ENCODE measurements around the gene FKBP5. TPM values are rescaled to one million over a fixed set of nuclear protein-coding genes. Genes with fewer than 3 reads are reported as not detected.
"Not testable (repeated sequence)": the region's sequence is repeated elsewhere in the genome, so short reads cannot be mapped to it uniquely, and the experiment has no call there.

FKBP5 gene
- total RNA-seq, 1 donor from 2014 or later, result 17.1 TPM

DNA sequence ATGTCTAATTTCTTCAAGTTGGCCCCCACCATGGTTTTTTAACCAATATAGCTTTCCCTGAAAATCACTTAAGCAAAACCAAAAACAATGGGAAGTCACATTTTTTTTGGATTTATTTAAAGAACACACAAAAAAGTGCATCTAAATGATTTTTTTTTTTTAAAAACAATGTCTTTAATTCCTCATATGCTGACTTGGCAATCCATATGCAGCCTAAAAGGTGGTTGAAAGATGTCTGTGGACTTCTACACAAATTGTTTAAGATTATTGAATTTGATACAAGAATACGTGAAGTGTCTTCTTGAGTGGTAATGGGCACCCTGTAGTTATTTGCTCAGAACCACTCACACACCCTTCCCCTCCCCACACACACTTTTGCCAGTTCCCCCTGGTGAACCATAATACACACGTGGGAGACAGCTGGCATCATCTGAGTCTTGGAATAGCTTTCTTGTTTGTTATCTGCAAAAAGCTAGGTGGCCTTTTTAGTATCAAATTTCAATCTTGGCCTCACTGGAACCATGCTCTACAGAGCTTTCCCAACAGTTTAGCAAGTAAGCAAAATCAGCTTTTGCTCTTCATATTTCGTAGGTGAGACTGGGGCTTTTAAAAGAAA lies 115.1 kb downstream of the FKBP5 start:
- no peaks in the 10 kb centered on the region for H3K4me1 Mint-ChIP-seq
- TF ChIP-seq CTCF (IDR thresholded peaks at IDR 0.05), result no peak
- H3K9me3 Mint-ChIP-seq, result no peaks in the 10 kb centered on the region
- ChIA-PET CTCF (no interaction called here), POLR2A (no interaction called here)
- no peak overlapping the region for H3K4me3 Mint-ChIP-seq
- peaks cover 25% of the 10 kb centered on the region for H3K36me3 Mint-ChIP-seq (ENCODE audit: low read depth)
- ATAC-seq (ENCODE audit: low read depth) (no peak), DNase-seq (no peak)
- H3K27me3 Mint-ChIP-seq, result no peaks in the 10 kb centered on the region
- no peak overlapping the region for H3K27ac Mint-ChIP-seq
- intact Hi-C loops (cut with micrococcal nuclease), result no loop called here

DNA sequence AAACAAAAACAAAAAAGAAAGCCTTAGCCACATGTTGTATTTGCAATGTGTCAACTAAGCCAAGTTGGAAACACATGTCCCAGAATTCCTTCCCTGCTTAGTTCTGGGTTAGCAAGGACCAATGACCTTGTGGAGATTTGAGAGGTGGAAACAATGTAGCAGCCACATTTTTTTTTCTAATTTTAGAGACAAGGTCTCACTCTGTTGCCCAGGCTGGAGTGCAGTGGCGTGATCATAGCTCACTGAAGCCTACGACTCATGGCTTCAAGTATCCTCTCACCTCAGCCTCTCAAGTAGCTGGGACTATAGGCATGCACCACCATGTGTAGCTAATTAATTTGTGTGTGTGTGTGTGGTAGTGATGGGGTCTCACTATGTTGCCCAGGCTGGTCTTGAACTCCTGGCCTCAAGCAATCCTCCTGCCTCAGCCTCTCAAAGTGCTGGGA lies 117.8 kb downstream of the FKBP5 start:
- CTCF ChIA-PET; H3K27me3 Mint-ChIP-seq; ATAC-seq (ENCODE audit: low read depth); H3K9me3 Mint-ChIP-seq; H3K4me3 Mint-ChIP-seq; POLR2A ChIA-PET; DNase-seq; H3K27ac Mint-ChIP-seq; H3K4me1 Mint-ChIP-seq; intact Hi-C loops (cut with micrococcal nuclease): not testable (repeated sequence)
- H3K36me3 Mint-ChIP-seq (ENCODE audit: low read depth), result peaks cover 17% of the 10 kb centered on the region

DNA sequence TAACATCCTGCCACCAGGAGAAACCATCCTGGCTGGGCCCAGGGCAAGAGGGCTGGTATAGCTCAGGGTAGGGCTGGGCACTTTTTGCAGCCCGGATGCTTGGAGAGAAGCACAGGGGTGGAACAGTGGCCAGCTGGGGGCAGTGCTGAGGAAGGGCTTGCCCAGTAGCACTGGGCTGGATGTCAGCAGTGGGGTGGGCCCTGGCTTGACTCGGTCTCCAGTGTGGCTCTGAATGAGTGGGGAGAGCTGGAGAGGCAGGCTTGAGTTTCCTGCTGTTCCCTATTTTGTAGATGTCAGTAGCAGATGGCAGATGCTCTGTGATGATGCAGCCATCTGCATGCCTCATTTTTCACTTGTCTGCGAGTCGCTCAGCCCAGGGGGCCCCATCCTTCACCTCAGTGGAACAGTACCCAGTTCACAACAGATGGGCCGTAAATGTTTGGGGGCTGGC lies 119.7 kb downstream of the FKBP5 start:
- CTCF ChIA-PET, result interaction anchor here (1.1 kb wide), 1 partner anchor 168 kb away, joined by 3 read pairs; the partner anchor contains the start of gene ARMC12
- POLR2A ChIA-PET, result no interaction called here
- H3K4me3 Mint-ChIP-seq, result no peak overlapping the region
- ATAC-seq (ENCODE audit: low read depth) (no peak), DNase-seq (no peak)
- no peaks in the 10 kb centered on the region for H3K9me3 Mint-ChIP-seq
- intact Hi-C loops (cut with micrococcal nuclease), result no loop called here
- H3K36me3 Mint-ChIP-seq (ENCODE audit: low read depth), result peaks cover 4% of the 10 kb centered on the region
- no peaks in the 10 kb centered on the region for H3K4me1 Mint-ChIP-seq
- no peak overlapping the region for H3K27ac Mint-ChIP-seq
- no peak for TF ChIP-seq CTCF (IDR thresholded peaks at IDR 0.05)
- H3K27me3 Mint-ChIP-seq, result peaks cover 18% of the 10 kb centered on the region

DNA sequence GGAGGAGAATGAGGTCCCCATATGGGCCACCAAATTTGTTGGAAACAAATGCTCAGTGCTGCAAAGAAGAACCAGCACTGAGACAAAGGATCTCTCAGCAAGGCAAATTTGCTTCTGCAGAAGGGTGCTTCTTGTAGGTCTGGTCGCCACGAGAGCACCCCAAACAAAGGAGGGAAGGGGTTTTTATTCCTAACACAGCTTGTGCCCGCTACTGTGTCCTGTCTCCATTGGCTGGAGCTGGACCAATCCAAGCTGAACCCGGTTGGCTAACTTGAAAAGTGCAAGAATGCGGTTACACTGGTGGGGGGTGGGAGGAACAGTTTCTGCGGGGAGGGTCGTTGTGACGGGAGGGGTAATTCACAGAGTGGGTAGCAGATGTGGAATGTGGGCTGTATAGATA lies 121.9 kb downstream of the FKBP5 start:
- no peak overlapping the region for H3K4me3 Mint-ChIP-seq
- ChIA-PET CTCF (no interaction called here), POLR2A (no interaction called here)
- no peak overlapping the region for H3K27ac Mint-ChIP-seq
- intact Hi-C loops (cut with micrococcal nuclease), result no loop called here
- H3K9me3 Mint-ChIP-seq, result no peaks in the 10 kb centered on the region
- TF ChIP-seq CTCF (IDR thresholded peaks at IDR 0.05), result no peak
- H3K4me1 Mint-ChIP-seq, result no peaks in the 10 kb centered on the region
- peaks cover 27% of the 10 kb centered on the region for H3K27me3 Mint-ChIP-seq
- no peak for ATAC-seq (ENCODE audit: low read depth)
- no peaks in the 10 kb centered on the region for H3K36me3 Mint-ChIP-seq (ENCODE audit: low read depth)
- no peak for DNase-seq

- ChIA-PET CTCF (no interaction called here), POLR2A (no interaction called here)
- H3K4me1 Mint-ChIP-seq, result peaks cover 5% of the 10 kb centered on the region
- intact Hi-C loops (cut with micrococcal nuclease), result no loop called here
- no peak overlapping the region for H3K27ac Mint-ChIP-seq
- no peak for DNase-seq
- H3K4me3 Mint-ChIP-seq, result no peak overlapping the region
- no peak for TF ChIP-seq CTCF (IDR thresholded peaks at IDR 0.05)
- peaks cover 30% of the 10 kb centered on the region for H3K27me3 Mint-ChIP-seq
- no peaks in the 10 kb centered on the region for H3K36me3 Mint-ChIP-seq (ENCODE audit: low read depth)
- H3K9me3 Mint-ChIP-seq, result no peaks in the 10 kb centered on the region
- ATAC-seq (ENCODE audit: low read depth), result no peak
These were observed 124.0 kb downstream of the FKBP5 start for GRCh38 chr6:35564733-35565132.

GRCh38 chr6:35562060-35562459 lies 126.7 kb downstream of the FKBP5 start:
- no peaks in the 10 kb centered on the region for H3K36me3 Mint-ChIP-seq (ENCODE audit: low read depth)
- no peak overlapping the region for H3K27ac Mint-ChIP-seq
- intact Hi-C loops (cut with micrococcal nuclease), result no loop called here
- H3K4me1 Mint-ChIP-seq, result peaks cover 8% of the 10 kb centered on the region
- DNase-seq (no peak), ATAC-seq (ENCODE audit: low read depth) (no peak)
- CTCF ChIA-PET, result interaction anchor here (0.6 to 2.3 kb wide), 2 partner anchors 10 to 174 kb away, joined by 3 to 8 read pairs; no protein-coding TSS in a partner anchor
- H3K4me3 Mint-ChIP-seq, result no peak overlapping the region
- no peak for TF ChIP-seq CTCF (IDR thresholded peaks at IDR 0.05)
- H3K27me3 Mint-ChIP-seq, result peaks cover 32% of the 10 kb centered on the region
- H3K9me3 Mint-ChIP-seq, result no peaks in the 10 kb centered on the region
- POLR2A ChIA-PET, result no interaction called here

Measured in activated B cell treated with CpG ODN at 0.5 μM for 24 hours (primary cell).